Stimulated activated CD8-positive, alpha-beta memory T cell treated with anti-CD3 and anti-CD28 coated beads, Interleukin-12 subunit alpha, Interleukin-12 subunit beta, amount 100 ng/mL, for 1 hour (primary cell): ENCODE measurements around the gene LAMB2.

Source experiments
- DNase-seq: peaks from one replicate; pipeline ENCODE4 v3.0.0-alpha.2; 2020; ENCODE audit warnings: low read depth

LAMB2 gene

GRCh38 chr3:49161197-49161596 lies 28.3 kb upstream of the LAMB2 start:
- DNase-seq = no peak

GRCh38 chr3:49158792-49159191 lies 25.9 kb upstream of the LAMB2 start:
- no peak for DNase-seq

GRCh38 chr3:49158103-49158709 lies 25.4 kb upstream of the LAMB2 start:
- DNase-seq = peak; percentile 35

GRCh38 chr3:49157289-49157688 lies 24.4 kb upstream of the LAMB2 start:
- no peak for DNase-seq

- no peak for DNase-seq
Observed at GRCh38 chr3:49153349-49153912, 20.6 kb upstream of the LAMB2 start.

- DNase-seq = no peak
Observed at GRCh38 chr3:49151610-49152009, 18.8 kb upstream of the LAMB2 start.

- DNase-seq = no peak
Observed at GRCh38 chr3:49148159-49148558, 15.3 kb upstream of the LAMB2 start.

GRCh38 chr3:49140080-49140479 lies 7.2 kb upstream of the LAMB2 start:
- DNase-seq = no peak

GRCh38 chr3:49135499-49135898 lies 2.6 kb upstream of the LAMB2 start:
- DNase-seq = no peak

- DNase-seq = no peak
Observed at GRCh38 chr3:49134471-49135265, 1.8 kb upstream of the LAMB2 start.

- DNase-seq = no peak
Observed at GRCh38 chr3:49133226-49133951, 539 bp upstream of the LAMB2 start.

GRCh38 chr3:49132073-49132436 lies 795 bp downstream of the LAMB2 start:
- no peak for DNase-seq

GRCh38 chr3:49131576-49131975 lies 1.3 kb downstream of the LAMB2 start:
- DNase-seq = no peak

GRCh38 chr3:49131040-49131439 lies 1.8 kb downstream of the LAMB2 start:
- DNase-seq = no peak

GRCh38 chr3:49124991-49125670 lies 7.7 kb downstream of the LAMB2 start:
- no peak for DNase-seq

- DNase-seq = no peak
Observed at GRCh38 chr3:49124203-49124602, 8.6 kb downstream of the LAMB2 start.

- no peak for DNase-seq
Observed at GRCh38 chr3:49123687-49124086, 9.2 kb downstream of the LAMB2 start.

GRCh38 chr3:49122886-49123545 lies 9.8 kb downstream of the LAMB2 start:
- DNase-seq = no peak

GRCh38 chr3:49122451-49122850 lies 10.4 kb downstream of the LAMB2 start:
- DNase-seq = no peak

GRCh38 chr3:49122022-49122421 lies 10.8 kb downstream of the LAMB2 start:
- DNase-seq = no peak

GRCh38 chr3:49121132-49121736 lies 11.6 kb downstream of the LAMB2 start:
- no peak for DNase-seq
